Activated CD4-positive, CD25-positive, alpha-beta regulatory T cell treated with anti-CD3 and anti-CD28 coated beads, Interleukin-2, amount 50 U/mL, for 72 hours (primary cell): ENCODE results near the gene DACT2.
"Not testable (repeated sequence)": the region's sequence is repeated elsewhere in the genome, so short reads cannot be mapped to it uniquely, and the experiment has no call there.

Experiments
- DNase-seq: peaks from one replicate; pipeline ENCODE4 v3.0.0; 2021

DACT2 gene

GRCh38 chr6:168319279-168320111 lies at the start of gene DACT2:
TSS of gene DACT2 (minus strand) at chr6:168319777. CDS start at chr6:168319633, 144 bp downstream.
- DNase-seq = no peak

- no peak for DNase-seq
These were observed 49.4 kb upstream of the DACT2 start for GRCh38 chr6:168368936-168369335.

- no peak for DNase-seq
These were observed 48.7 kb upstream of the DACT2 start for GRCh38 chr6:168368066-168368820.

- DNase-seq = no peak
These were observed 47.7 kb upstream of the DACT2 start for GRCh38 chr6:168367285-168367751.

- no peak for DNase-seq
These were observed 46.9 kb upstream of the DACT2 start for GRCh38 chr6:168366473-168366872.

GRCh38 chr6:168365422-168366165 lies 46.0 kb upstream of the DACT2 start:
- DNase-seq = no peak

- DNase-seq = no peak
These were observed 45.3 kb upstream of the DACT2 start for GRCh38 chr6:168364793-168365421.

- DNase-seq = no peak
These were observed 44.5 kb upstream of the DACT2 start for GRCh38 chr6:168363811-168364792.

- DNase-seq = no peak
These were observed 43.7 kb upstream of the DACT2 start for GRCh38 chr6:168363302-168363701.

GRCh38 chr6:168362276-168362990 lies 42.9 kb upstream of the DACT2 start:
- no peak for DNase-seq

GRCh38 chr6:168361766-168362165 lies 42.2 kb upstream of the DACT2 start:
- DNase-seq = no peak

- DNase-seq = no peak
These were observed 40.2 kb upstream of the DACT2 start for GRCh38 chr6:168359794-168360193.

GRCh38 chr6:168358842-168359420 lies 39.4 kb upstream of the DACT2 start:
- no peak for DNase-seq

GRCh38 chr6:168356872-168357271 lies 37.3 kb upstream of the DACT2 start:
- DNase-seq = not testable (repeated sequence)

GRCh38 chr6:168355716-168356522 lies 36.3 kb upstream of the DACT2 start:
- DNase-seq = no peak

- DNase-seq = no peak
These were observed 34.8 kb upstream of the DACT2 start for GRCh38 chr6:168354338-168354737.

GRCh38 chr6:168353041-168353440 lies 33.5 kb upstream of the DACT2 start:
- no peak for DNase-seq

- no peak for DNase-seq
These were observed 32.5 kb upstream of the DACT2 start for GRCh38 chr6:168352096-168352495.

- DNase-seq = no peak
These were observed 30.2 kb upstream of the DACT2 start for GRCh38 chr6:168349718-168350210.
